Non-pigmented ciliary epithelial cell (primary cell): Measurements from ENCODE around the gene UBR7.
"Not testable (repeated sequence)": the region's sequence is repeated elsewhere in the genome, so short reads cannot be mapped to it uniquely, and the experiment has no call there.

Experiments used
- DNase-seq: peaks from one replicate; pipeline ENCODE4 v3.0.0-alpha.2; 2010; ENCODE audit warnings: low read depth

UBR7 gene, protein sequence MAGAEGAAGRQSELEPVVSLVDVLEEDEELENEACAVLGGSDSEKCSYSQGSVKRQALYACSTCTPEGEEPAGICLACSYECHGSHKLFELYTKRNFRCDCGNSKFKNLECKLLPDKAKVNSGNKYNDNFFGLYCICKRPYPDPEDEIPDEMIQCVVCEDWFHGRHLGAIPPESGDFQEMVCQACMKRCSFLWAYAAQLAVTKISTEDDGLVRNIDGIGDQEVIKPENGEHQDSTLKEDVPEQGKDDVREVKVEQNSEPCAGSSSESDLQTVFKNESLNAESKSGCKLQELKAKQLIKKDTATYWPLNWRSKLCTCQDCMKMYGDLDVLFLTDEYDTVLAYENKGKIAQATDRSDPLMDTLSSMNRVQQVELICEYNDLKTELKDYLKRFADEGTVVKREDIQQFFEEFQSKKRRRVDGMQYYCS

DNA sequence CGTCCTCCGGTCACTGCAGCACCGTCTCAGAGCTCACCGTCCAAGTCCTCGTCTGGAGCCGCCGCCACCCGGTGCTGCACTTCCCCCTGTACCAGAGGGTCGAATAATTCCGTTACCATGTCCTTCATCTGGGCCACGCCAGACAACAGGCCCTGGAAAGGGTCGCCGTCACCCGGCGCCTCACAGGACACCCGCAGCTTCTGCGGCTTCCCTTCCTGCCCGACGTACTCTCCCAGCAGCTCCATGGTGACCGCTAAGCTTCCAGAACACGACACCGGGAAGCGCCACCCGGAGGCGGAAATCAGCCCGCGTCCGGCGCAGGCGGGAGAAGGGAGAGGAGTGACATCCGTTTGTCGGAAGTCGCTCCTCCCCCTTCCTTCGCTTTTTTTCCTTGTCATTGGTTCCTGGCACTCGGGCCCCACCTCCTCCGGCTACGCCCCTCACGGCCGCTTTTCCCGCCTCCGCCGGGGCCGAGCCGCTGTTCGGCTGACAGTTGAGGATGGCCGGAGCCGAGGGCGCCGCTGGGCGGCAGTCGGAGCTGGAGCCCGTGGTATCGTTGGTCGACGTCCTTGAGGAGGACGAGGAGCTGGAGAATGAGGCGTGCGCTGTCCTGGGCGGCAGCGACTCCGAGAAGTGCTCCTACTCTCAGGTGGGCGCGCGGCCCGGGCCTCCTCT, at the start of gene UBR7, which contains the start of gene GON7:
Gene UBR7, plus strand, starts transcription at position 464 of the 675 bp plus-strand sequence. Its CDS starts 36 bp downstream, at position 500.
Gene GON7, minus strand, starts transcription at position 273 of the 675 bp plus-strand sequence. Its CDS starts 28 bp downstream, at position 245.
- peak; percentile 80 for DNase-seq

DNA sequence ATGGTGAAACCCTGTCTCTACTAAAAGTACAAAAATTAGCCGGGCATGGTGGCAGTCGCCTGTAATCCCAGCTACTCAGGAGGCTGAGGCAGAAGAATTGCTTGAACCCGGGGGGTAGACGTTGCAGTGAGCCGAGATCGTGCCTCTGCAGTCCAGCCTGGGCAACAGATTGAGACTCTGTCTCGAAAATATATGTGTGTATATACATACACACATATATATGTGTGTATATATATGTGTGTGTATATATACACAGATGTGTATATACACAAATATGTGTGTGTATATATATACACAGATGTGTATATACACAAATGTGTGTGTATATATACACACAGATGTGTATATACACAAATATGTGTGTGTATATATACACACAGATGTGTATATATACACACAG, 48.7 kb upstream of the UBR7 start:
- not testable (repeated sequence) for DNase-seq

DNA sequence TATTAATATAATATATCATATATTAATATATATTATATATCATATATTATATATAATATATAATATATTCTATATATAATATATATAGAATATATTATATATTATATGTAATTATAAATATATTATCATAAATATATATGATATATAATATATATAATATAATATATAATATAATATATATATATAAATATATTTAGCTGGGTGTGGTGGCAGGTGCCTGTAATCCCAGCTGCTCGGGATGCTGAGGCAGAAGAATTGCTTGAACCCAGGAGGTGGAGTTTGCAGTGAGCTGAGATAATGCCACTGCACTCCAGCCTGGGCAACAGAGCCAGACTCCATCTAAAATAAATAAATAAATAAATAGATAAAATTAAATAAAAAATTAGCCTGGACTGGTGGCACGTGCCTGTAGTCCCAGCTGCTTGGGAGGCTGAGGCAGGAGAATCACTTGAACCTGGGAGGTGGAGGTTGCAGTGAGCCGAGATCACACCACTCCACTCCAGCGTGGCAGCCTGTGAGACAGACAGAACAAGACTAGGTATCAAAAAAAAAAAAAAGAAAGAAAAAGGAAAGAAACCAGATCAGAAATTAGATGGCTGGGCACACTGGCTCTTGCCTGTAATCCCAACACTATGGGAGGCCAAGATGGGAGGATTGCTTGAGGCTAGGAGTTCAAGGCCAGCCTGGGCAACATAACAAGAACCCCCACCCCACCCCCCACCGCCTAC, 47.3 kb upstream of the UBR7 start:
- not testable (repeated sequence) for DNase-seq

DNA sequence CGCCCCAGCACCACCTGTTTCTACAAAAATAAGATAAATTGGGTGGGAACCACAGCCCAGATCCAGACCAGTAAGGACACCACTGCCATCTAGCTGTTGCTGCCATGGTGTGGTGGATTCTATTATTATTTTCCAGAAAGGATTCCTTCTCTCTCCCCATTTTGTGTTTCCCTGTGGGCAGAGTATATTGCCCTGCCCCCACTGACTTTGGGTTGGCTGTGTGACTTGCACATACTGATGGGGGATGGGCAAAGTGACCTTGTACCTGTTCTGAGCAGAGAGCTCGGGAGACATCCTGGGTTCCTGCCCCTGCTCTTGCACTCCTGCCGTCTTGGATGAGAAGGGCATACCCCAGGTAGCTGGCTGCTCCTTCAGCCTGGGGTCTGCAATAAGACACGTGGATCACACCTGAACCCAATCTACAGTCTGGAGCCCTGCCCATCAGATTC, 46.7 kb upstream of the UBR7 start:
- DNase-seq = no peak

DNA sequence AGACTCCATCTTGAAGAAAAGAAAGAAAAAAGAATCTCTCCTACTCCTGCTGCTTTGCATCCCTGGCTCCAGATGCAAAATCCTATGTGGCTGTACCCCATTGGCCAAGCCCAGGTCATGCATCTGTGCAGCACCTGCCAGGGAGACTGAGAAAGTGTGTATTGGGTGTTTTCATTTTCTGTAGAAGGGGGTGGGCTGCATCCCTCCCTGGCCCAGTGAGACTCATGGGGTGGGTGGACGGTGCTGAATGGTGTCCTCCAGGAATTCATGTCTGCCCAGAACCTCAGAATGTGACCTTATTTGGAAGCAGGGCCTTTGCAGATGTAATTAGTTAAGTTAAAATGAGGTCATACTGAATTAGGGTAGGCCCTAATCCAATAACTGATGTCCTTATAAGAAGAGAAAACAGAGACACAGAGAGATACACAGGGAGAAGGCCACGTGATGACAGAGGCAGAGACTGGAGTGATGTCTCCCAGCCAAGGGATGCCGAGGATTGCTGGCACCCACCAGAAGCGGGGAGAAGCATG, 45.6 kb upstream of the UBR7 start:
- no peak for DNase-seq

DNA sequence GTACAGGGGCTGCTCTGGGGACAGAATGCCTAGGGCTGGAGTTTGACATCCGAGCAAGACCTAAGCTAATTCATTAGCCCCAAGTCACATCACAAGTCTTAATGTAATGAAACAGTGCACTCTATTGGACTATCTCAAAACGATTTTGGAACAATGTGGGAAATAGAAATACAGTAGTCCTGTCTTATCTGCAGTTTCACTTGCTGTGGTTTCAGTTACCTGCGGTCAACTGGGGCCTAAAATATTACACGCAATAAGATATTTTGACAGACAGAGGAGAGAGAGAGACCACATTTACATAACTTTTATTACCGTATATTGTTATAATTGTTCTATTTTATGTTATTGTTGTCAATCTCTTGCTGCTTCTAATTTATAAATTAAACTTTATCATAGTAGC, 43.5 kb upstream of the UBR7 start:
- DNase-seq = no peak

DNA sequence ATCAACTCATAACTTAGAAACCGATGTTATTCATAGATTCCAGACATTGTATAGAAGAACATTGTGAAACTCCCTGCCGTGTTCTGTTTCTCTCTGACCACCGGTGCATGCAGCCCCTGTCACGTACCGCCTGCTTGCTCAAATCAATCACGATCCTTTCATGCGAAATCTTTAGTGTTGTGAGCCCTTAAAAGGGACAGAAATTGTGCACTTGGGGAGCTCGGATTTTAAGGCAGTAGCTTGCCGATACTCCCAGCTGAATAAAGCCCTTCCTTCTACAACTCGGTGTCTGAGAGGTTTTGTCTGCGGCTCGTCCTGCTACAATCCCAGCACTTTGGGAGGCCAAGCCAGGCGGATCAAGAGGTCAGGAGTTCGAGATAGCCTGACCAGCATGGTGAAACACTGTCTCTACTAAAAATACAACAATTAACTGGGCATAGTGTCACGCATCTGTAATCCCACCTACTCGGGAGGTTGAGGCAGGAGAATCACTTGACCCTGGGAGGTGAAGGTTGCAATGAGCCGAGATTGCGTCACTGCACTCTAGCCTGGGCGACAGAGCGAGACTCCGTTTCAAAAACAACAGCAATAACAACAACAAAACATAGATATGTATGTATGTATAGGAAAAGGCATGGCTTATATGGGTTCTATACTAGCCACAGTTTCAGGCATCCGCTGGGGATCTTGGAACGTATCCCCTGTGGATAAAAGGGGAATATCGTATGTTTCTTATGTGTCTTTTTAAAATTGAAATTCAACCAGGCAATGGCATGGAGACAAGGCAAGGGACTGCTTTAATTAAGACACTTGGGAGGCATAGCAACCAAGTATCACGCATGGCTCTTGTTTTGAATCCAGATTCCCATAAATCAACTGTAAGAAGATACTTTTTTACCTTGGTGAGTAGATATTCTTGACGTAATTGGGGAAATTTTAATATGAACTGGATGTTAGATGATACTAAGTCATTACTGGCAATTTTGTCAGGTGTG, 41.5 kb upstream of the UBR7 start:
- DNase-seq = not testable (repeated sequence)

DNA sequence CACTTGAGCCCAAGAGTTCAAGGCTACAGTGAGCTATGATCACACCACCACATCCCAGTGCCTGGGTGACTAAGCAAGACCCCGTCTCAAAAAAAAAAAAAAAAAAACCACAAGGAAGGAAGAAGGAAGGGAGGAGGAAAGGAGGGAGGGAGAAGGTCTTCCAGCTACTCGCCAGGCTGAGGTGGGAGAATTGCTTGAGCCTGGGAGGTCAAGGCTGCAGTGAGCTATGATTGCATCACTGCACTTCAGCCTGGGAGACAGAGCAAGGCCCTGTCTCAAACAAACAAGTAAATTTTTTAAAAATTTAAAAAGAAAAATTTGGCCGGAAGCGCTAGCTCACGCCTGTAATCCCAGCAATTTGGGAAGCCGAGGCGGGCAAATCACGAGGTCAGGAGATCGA, 38.4 kb upstream of the UBR7 start:
- DNase-seq = not testable (repeated sequence)

DNA sequence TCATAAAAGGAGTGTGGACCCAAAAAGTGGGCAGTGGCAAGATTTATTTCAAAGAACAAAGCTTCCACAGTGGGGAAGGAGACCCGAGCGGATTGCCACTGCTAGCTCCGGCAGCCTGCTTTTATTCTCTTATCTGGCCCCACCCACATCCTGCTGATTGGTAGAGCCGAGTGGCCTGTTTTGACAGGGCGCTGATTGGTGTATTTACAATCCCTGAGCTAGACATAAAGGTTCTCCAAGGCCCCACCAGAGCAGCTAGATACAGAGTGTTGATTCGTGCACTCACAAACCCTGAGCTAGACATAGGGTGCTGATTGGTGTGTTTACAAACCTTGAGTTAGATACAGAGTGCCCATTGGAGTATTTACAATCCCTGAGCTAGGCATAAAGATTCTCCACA, 37.4 kb upstream of the UBR7 start:
- DNase-seq = not testable (repeated sequence)

DNA sequence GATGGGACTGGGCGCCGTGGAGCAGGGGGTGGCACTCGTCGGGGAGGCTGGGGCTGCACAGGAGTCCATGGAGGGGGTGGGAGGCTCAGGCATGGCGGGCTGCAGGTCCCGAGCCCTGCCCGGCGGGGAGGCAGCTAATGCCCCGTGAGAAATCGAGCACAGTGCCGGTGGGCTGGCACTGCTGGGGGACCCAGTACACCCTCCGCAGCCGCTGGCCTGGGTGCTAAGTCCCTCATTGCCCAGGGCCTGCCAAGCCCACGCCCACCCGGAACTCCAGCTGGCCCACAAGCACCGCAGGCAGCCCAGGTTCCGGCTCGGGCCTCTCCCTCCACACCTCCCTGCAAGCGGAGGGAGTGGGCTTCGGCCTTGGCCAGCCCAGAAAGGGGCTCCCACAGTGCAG, 36.9 kb upstream of the UBR7 start:
- DNase-seq = not testable (repeated sequence)

DNA sequence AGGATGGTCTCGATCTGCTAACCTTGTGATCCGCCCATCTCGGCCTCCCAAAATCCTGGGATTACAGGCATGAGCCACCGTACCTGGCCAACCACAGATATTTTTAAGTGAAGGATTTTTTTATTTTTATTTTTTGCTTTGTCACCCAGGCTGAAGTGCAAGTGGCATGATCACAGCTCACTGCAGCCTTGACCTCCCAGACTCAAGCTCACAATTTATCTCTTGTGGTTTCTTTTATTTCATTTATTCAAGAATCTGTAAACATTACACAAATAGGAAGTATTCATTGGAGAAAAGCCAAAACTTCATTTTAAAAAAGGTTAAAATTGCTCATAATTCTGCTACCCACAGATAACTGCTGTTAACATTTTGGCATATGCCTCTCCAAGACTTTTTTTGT, 35.7 kb upstream of the UBR7 start:
- DNase-seq = no peak

DNA sequence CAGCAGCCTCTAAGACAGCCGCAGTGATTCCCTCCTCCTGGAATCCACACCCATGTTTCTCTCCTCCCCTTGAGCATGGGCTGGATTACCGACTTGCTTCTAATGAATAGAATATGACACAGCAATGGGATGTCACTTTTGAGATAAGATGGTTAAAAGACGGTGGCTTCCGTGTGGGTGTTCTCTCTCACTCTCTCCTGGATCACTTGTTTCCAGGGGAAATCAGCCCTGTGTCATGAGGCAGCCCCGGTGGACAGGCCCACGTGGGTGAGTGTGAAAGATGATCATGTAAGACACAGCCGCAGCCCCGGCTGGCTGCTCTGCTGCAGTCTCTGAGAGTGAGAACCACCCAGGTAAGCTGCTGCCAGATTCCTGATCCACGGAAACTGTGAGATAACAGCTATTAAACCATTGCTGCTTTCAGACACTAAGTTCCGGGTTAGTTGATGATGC, 33.1 kb upstream of the UBR7 start:
- no peak for DNase-seq

DNA sequence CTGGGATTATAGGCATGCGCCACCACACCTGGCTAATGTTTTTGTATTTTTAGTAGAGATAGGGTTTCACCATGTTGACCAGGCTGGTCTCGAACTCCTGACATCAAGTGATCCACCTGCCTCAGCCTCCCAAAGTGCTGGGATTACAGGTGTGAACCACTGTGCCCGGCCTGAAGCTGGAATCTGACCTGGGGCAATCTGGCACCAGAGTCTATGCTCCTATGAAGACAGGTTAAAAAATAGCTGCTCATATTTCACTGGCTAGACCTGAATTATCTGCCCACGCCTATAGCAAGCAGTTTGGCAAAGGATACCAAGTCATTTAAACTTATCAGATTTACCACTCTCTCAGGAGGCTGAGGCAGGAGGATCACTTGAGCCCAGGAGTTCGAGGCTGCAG, 32.3 kb upstream of the UBR7 start:
- not testable (repeated sequence) for DNase-seq

DNA sequence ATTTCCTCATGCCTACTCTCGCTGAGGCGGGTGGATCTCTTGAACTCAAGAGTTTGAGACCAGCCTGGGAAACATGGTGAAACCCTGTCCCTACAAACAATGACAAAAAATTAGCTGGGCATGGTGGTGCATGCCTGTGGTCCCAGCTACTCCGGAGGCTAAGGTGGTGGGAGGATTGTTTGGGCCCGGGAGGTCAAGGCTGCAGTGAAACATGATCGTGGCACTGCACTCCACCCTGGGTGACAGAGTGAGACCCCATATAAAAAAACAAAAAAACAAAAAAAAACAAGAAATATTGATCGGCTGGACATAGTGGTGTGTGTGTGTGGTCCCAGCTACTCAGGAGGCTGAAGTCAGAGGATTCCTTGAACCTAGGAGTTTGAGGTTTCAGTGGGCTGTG, 31.6 kb upstream of the UBR7 start:
- DNase-seq = no peak

DNA sequence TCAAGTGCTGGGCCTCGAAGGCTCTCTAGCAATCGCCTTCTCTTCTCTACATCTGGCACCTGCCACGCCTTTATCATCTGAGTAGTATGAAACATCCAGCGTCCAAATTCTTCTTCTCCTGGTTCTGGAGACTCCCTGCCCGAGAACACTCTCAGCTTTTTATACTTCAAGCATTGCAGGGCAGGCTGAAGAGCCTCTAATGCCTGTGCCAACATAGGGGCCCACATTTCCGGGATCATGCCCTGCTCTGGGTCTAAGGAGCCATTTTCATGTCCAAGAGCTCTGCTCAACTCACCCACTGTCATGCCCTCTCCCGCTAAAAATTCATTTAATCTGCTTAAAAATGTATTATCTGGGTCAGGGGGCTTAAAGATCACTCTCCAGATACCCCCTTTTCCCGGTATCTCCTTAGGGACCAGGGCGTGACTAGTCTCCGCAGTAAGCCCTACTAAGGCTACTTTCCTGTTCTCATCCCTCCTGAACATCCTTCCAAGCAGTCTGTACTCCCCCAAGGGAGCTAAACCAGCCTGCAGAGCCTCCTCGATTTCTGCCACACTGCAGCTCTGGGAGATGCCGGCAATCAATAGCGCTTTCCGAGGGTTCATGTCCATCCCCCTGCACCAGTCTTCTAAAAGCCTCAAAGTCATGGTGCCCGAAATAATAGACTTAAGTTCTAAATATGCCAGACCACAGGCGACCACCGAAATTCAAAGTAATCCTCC, 23.3 kb upstream of the UBR7 start:
- DNase-seq = no peak

DNA sequence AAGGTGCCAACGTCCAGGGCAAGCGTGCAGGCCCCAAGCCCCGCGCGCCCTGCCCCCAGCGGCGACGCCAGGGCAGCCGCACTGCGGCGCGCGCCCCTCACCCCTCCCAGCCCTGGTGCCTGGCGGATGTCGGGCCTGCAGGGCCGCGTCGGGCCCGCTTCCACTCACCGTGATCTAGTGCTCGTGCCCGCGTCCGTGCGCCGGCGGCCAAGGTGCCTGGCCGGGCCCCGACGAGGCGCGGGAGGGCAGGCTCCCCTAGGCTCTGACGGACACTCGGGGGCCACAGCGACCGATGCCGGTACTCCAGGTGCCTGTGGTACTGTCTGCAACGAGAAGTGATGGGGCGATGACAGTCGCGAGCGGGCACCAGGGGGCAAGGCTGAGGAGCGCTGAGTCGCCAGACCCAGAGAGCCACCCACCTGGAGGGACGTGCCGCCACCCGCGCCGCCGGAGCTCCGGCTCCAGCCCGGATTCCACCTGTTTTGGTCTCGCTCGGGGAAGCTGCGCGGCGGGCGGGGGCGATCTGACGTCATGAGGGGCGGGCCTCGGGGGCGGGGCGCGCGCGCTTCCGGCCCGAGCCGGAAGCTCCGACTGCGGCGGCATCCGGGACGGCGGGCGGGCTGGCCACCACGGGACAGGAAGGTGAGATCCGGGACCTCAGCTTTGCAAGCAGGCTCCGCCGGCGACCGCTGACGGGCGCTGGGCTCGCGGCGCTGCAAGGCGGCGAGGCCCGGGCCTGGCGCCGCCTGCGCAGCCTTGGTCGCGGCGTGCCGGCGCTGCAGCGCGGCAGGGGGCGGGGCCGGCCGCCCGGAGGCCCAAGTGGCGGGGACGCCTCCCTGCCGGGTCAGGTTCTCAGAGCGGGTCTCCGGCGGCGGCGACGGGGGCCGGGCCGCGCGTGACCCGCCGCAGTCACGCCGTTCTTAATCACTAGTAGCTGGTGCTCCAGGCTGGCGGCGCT, 22.4 kb upstream of the UBR7 start, which contains the start of the genes LYSET and MOAP1:
Gene LYSET, plus strand, starts transcription at position 927 of the 958 bp plus-strand sequence. CDS start 89 bp downstream, outside the sequence.
Gene MOAP1, minus strand, starts transcription at position 507 of the 958 bp plus-strand sequence. CDS start 655 bp downstream, outside the sequence.
- no peak for DNase-seq

DNA sequence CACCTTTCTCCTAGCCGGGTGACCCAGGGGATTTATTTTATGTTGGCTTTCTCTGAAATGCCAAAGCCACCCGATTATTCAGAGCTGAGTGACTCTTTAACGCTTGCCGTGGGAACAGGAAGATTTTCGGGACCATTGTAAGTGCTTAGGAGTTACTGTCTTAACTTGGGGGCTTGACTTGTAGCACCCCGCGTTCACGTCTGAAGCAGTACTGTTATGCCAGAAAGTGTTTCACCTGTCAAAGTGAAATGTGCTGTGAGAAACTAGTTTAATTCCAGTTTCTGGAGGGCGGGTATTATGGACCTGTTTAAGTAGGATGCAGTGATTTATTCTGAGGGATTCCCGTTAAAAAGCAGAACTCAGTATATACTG, 21.7 kb upstream of the UBR7 start:
- no peak for DNase-seq

DNA sequence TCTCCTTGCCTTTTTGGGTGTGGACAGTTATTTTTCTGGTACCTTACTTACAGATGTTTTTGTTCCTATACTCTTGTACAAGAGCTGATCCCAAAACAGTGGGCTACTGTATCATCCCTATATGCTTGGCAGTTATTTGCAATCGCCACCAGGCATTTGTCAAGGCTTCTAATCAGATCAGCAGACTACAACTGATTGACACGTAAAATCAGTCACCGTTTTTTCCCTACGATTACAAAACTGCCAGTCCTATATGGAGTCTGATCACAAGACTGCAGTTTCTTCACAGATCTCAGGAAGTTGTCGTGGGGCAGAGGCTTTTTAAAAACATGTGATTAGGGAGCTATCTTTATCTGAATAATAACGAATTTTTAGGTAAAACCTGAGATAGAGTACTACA, 20.6 kb upstream of the UBR7 start:
- no peak for DNase-seq

DNA sequence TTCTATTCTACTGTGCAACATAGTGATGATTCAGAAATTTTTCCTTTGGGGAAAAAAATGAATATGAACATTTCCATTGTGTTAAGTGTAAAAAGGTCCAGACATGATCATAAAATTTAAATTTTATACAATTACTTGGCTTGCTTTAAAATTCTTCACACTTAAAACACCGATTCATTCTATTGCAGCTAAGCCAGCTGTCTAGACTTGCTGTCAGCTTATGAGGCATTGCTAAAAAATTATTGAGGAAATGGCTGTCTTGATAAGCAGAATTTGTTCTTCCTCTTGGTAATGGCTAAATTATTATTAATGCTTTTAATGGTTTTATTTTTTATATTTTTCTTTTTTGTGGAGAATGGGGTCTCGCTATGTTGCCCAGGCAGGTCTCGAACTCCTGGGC, 20.1 kb upstream of the UBR7 start:
- no peak for DNase-seq
